ENCODE measurements around the gene AFF3. TPM values are rescaled to one million over a fixed set of nuclear protein-coding genes. Genes with fewer than 3 reads are reported as not detected.

AFF3 gene
- total and polyA plus RNA-seq, 2 of the 13 experiments (the other 11 are each of a cell fraction or from before 2014, with no cell fraction given), result not detected

GRCh38 chr2:99851089-99851488, 291.3 kb downstream of the AFF3 start (continued):
- no peak for TF ChIP-seq ZNF335 (CRISPR knock-in tag; IDR thresholded peaks at IDR 0.05)
- no peak for TF ChIP-seq ARID2 (CRISPR knock-in tag; IDR thresholded peaks at IDR 0.05; ENCODE audit: borderline replicate concordance)
- no peak for TF ChIP-seq CERS6 (CRISPR knock-in tag; IDR thresholded peaks at IDR 0.05)
- TF ChIP-seq U2AF2 (IDR thresholded peaks at IDR 0.05; ENCODE audit: low read depth, low read length), result no peak
- no peak for TF ChIP-seq MAZ (IDR thresholded peaks at IDR 0.05; ENCODE audit: borderline replicate concordance, low read depth, low read length)
- no peak for TF ChIP-seq MAZ (CRISPR knock-in tag; IDR thresholded peaks at IDR 0.05; ENCODE audit: low read depth)
- no peak for TF ChIP-seq GABPA (IDR thresholded peaks at IDR 0.05; ENCODE audit: low read depth, low read length)
- TF ChIP-seq GABPA (CRISPR knock-in tag; IDR thresholded peaks at IDR 0.05; ENCODE audit: low read depth), result no peak
- no peak for TF ChIP-seq NCOR1 (IDR thresholded peaks at IDR 0.05; ENCODE audit: borderline replicate concordance, low read length)
- TF ChIP-seq THRA (CRISPR knock-in tag; IDR thresholded peaks at IDR 0.05; ENCODE audit: borderline replicate concordance), result no peak

- ATAC-seq, result no peak
- H3K27ac ChIP-seq (ENCODE audit: extremely low read length, insufficient read depth, low read length), result no peak overlapping the region
- H3K4me1 ChIP-seq (ENCODE audit: insufficient read depth, low read length), result no peaks in the 10 kb centered on the region
- no peak for DNase-seq (ENCODE audit: low spot score)
- FAIRE-seq, result no peak
- H3K4me2 ChIP-seq (ENCODE audit: low read depth, low read length), result no peak overlapping the region
- no peak overlapping the region for H2AFZ ChIP-seq (ENCODE audit: low read length)
- ChIA-PET CTCF (ENCODE audit: low intra/inter-chr PET ratio, low total read pairs) (no interaction called here), POLR2A (no interaction called here)
- no peaks in the 10 kb centered on the region for H3K27me3 ChIP-seq (ENCODE audit: control insufficient read depth in 1 of 2, insufficient read depth in 2 of 2, low read length in 2 of 2)
- H3K4me3 ChIP-seq (replicated peaks in 1 of 3; ENCODE audit: insufficient read depth in 1 of 3, low read depth in 2 of 3, low read length in 3 of 3), result no peak overlapping the region
- no TSS peak for BruUV-seq (replicated peaks)
- H3K9ac ChIP-seq (ENCODE audit: insufficient read depth, low read depth, low read length), result no peak overlapping the region
- WGBS (ENCODE audit: low lambda C conversion rate), result 1% methylated on average over 5 of the region's 5 CpGs
- no peaks in the 10 kb centered on the region for H3K36me3 ChIP-seq (replicated peaks in 1 of 2; ENCODE audit: control insufficient read depth in 1 of 2, insufficient read depth in 2 of 2, low read length in 2 of 2)
- H3K79me2 ChIP-seq (ENCODE audit: insufficient read depth, low read length), result no peaks in the 10 kb centered on the region
- H3K9me3 ChIP-seq (ENCODE audit: low read length), result no peaks in the 10 kb centered on the region
- intact Hi-C loops (cut with micrococcal nuclease; ENCODE audit: unreplicated experiment) (no loop called here), in situ Hi-C loops (cut with HindIII; ENCODE audit: extremely low pct_ligation_motif_present, low pct_unique_long_range_greater_than_20kb) (no loop called here)
- no peaks in the 10 kb centered on the region for H4K20me1 ChIP-seq (ENCODE audit: insufficient read depth, low read length)
- TF ChIP-seq ZBTB42 (CRISPR knock-in tag; IDR thresholded peaks at IDR 0.05) (no peak), TFAP4 (IDR thresholded peaks at IDR 0.05; ENCODE audit: borderline replicate concordance, low read depth) (no peak), SNAPC2 (CRISPR knock-in tag; IDR thresholded peaks at IDR 0.05) (no peak), ZSCAN31 (CRISPR knock-in tag; IDR thresholded peaks at IDR 0.05; ENCODE audit: low read depth) (no peak), NFIC (IDR thresholded peaks at IDR 0.05; ENCODE audit: low read length) (no peak), MEIS1 (CRISPR knock-in tag; IDR thresholded peaks at IDR 0.05; ENCODE audit: borderline replicate concordance) (no peak), ZNF350 (CRISPR knock-in tag; IDR thresholded peaks at IDR 0.05; ENCODE audit: borderline replicate concordance, low read depth) (no peak)
Measured at GRCh38 chr2:99850084-99850710, 292.2 kb downstream of the AFF3 start.

Data from HepG2 (cell line).